ENCODE results near the gene S100A14. TPM values are rescaled to one million over a fixed set of nuclear protein-coding genes. Genes with fewer than 3 reads are reported as not detected.

S100A14 gene
- total RNA-seq, 1 experiment from 2014 or later, result 2.1 TPM

- TF ChIP-seq CTCF (IDR thresholded peaks at IDR 0.05) (no peak), SMAD3 (CRISPR knock-in tag; IDR thresholded peaks at IDR 0.05; ENCODE audit: borderline replicate concordance) (no peak), JUN (CRISPR knock-in tag; IDR thresholded peaks at IDR 0.05) (no peak), TEAD1 (CRISPR knock-in tag; IDR thresholded peaks at IDR 0.05) (no peak), AR (CRISPR knock-in tag; IDR thresholded peaks at IDR 0.05) (no peak), STAT6 (CRISPR knock-in tag; conservative IDR thresholded peaks at IDR 0.05; ENCODE audit: low read depth) (no peak), NR2C2 (CRISPR knock-in tag; IDR thresholded peaks at IDR 0.05) (no peak), ATF3 (CRISPR knock-in tag; conservative IDR thresholded peaks at IDR 0.05) (no peak)
These were observed 719 bp downstream of the S100A14 start (continued) for GRCh38 chr1:153615406-153615805.

GRCh38 chr1:153614906-153615305 is 1.2 kb downstream of the S100A14 start:
- CTCF ChIA-PET, result interaction anchor here (0.8 to 14.4 kb wide), 9 partner anchors 11 to 259 kb away, joined by 3 to 230 read pairs (median 7); partner anchors contain the start of genes S100A1, S100A13, S100A2 and S100A4
- no peaks in the 10 kb centered on the region; the same call in 1 of the 2 replicates for H3K27me3 Mint-ChIP-seq (ENCODE audit: low read depth)
- peaks cover 6% of the 10 kb centered on the region for H3K36me3 Mint-ChIP-seq

GRCh38 chr1:153614189-153614900 is 1.8 kb downstream of the S100A14 start:
- DNase-seq (ENCODE audit: low spot score) (no peak), ATAC-seq (no peak)
- no peaks in the 10 kb centered on the region for H3K9me3 Mint-ChIP-seq
- H3K4me3 Mint-ChIP-seq, result no peak overlapping the region
- CTCF ChIA-PET, result interaction anchor here (0.7 to 14.4 kb wide), 9 partner anchors 11 to 259 kb away, joined by 3 to 230 read pairs (median 7); partner anchors contain the start of genes S100A1, S100A13, S100A2 and S100A4
- peaks cover 47% of the 10 kb centered on the region for H3K4me1 Mint-ChIP-seq
- peaks cover 2% of the 10 kb centered on the region; the same call in 1 of the 2 replicates for H3K36me3 Mint-ChIP-seq
- H3K27me3 Mint-ChIP-seq (ENCODE audit: low read depth), result no peaks in the 10 kb centered on the region; the same call in 1 of the 2 replicates
- POLR2A ChIA-PET, result interaction anchor here (0.8 to 1.0 kb wide), 2 partner anchors 13 to 20 kb away, joined by 3 read pairs; partner anchors contain the start of gene CHTOP
- no peak overlapping the region for H3K27ac Mint-ChIP-seq
- TF ChIP-seq TEAD4 (CRISPR knock-in tag; IDR thresholded peaks at IDR 0.05) (no peak), ZSCAN18 (CRISPR knock-in tag; IDR thresholded peaks at IDR 0.05) (no peak), MYBL2 (CRISPR knock-in tag; IDR thresholded peaks at IDR 0.05) (no peak), KAT7 (CRISPR knock-in tag; IDR thresholded peaks at IDR 0.05; ENCODE audit: borderline replicate concordance) (no peak), NR3C1 (CRISPR knock-in tag; conservative IDR thresholded peaks at IDR 0.05; ENCODE audit: low read depth) (no peak), ZNF281 (CRISPR knock-in tag; IDR thresholded peaks at IDR 0.05) (no peak), MXD4 (CRISPR knock-in tag; IDR thresholded peaks at IDR 0.05; ENCODE audit: borderline replicate concordance) (no peak), MLX (CRISPR knock-in tag; IDR thresholded peaks at IDR 0.05) (no peak), EMX1 (CRISPR knock-in tag; IDR thresholded peaks at IDR 0.05) (no peak), ZNF416 (CRISPR knock-in tag; IDR thresholded peaks at IDR 0.05) (no peak), RORB (CRISPR knock-in tag; IDR thresholded peaks at IDR 0.05) (no peak)

More at GRCh38 chr1:153614906-153615305, 1.2 kb downstream of the S100A14 start:
- DNase-seq (ENCODE audit: low spot score) (no peak), ATAC-seq (no peak)
- Mint-ChIP-seq H3K9me3 (no peaks in the 10 kb centered on the region), H3K4me1 (peaks cover 41% of the 10 kb centered on the region), H3K27ac (no peak overlapping the region), H3K4me3 (no peak overlapping the region)
- TF ChIP-seq ZNF263 (CRISPR knock-in tag; IDR thresholded peaks at IDR 0.05; ENCODE audit: low read depth) (no peak), SMAD3 (CRISPR knock-in tag; IDR thresholded peaks at IDR 0.05; ENCODE audit: borderline replicate concordance) (no peak), ZNF121 (CRISPR knock-in tag; IDR thresholded peaks at IDR 0.05) (no peak)
- POLR2A ChIA-PET, result interaction anchor here (0.8 to 1.0 kb wide), 2 partner anchors 13 to 19 kb away, joined by 3 read pairs; partner anchors contain the start of gene CHTOP

Measured in WTC11 (cell line).